Smooth muscle cell (in vitro differentiated cells): ENCODE measurements around the gene HMX1. TPM values are rescaled to one million over a fixed set of nuclear protein-coding genes. Genes with fewer than 3 reads are reported as not detected.

ENCODE experiments used
- DNase-seq: peaks from one replicate; lab custom pipeline; 2025; ENCODE audit not compliant: unreplicated experiment; lab: John Stamatoyannopoulos, UW
- H2AFZ ChIP-seq: fragments of 200-600 bp; sonication (generic); 2 replicates; pipeline ENCODE4 v1.6.0; 2016; ENCODE audit warnings: antibody characterized with exemption, low read depth, mild to moderate bottlenecking
- H3F3A ChIP-seq: fragments of 200-600 bp; sonication (generic); 2 replicates; pipeline ENCODE4 v1.6.0; 2017; ENCODE audit warnings: antibody characterized with exemption, low read depth
- H3K27ac ChIP-seq: fragments of 200-600 bp; sonication (generic); 2 replicates; pipeline ENCODE4 v1.5.1; 2016; ENCODE audit warnings: low read depth, mild to moderate bottlenecking
- H3K27me3 ChIP-seq: fragments of 200-600 bp; sonication (generic); 2 replicates; pipeline ENCODE4 v1.6.1; 2016; ENCODE audit warnings: low read depth, mild to moderate bottlenecking
- H3K36me3 ChIP-seq: fragments of 200-600 bp; sonication (generic); 2 replicates; pipeline ENCODE4 v1.5.1; 2016; ENCODE audit warnings: low read depth
- H3K4me1 ChIP-seq: fragments of 200-600 bp; sonication (generic); 2 replicates; pipeline ENCODE4 v1.5.1; 2016; ENCODE audit warnings: low read depth
- H3K4me2 ChIP-seq: fragments of 200-600 bp; sonication (generic); 2 replicates; pipeline ENCODE4 v1.6.0; 2016; ENCODE audit warnings: mild to moderate bottlenecking
- H3K4me3 ChIP-seq: fragments of 200-600 bp; sonication (generic); 2 replicates; pipeline ENCODE4 v1.5.1; 2016; ENCODE audit warnings: mild to moderate bottlenecking
- H3K79me2 ChIP-seq: fragments of 200-600 bp; sonication (generic); 2 replicates; pipeline ENCODE4 v1.6.0; 2016; ENCODE audit warnings: low read depth, mild to moderate bottlenecking
- H3K9ac ChIP-seq: fragments of 200-600 bp; sonication (generic); 2 replicates; pipeline ENCODE4 v1.6.0; 2016; ENCODE audit warnings: low read depth
- H3K9me3 ChIP-seq: fragments of 200-600 bp; sonication (generic); replicated peaks from 2 replicates; pipeline ENCODE4 v1.5.1; 2016; ENCODE audit warnings: low read depth
- H4K20me1 ChIP-seq: fragments of 200-600 bp; sonication (generic); 2 replicates; pipeline ENCODE4 v1.6.0; 2016; ENCODE audit warnings: low read depth
- CTCF ChIP-seq: fragments of 200-600 bp; sonication (generic); IDR thresholded peaks from 2 replicates; pipeline ENCODE4 v1.5.1; 2017; ENCODE audit warnings: borderline replicate concordance, mild to moderate bottlenecking, antibody characterized with exemption; ENCODE audit not compliant: insufficient read depth, poor library complexity, severe bottlenecking
- WGBS: methylation state at CpG from one replicate; pipeline ENCODE4 v1.1.7; 2016; ENCODE audit warnings: low lambda C conversion rate; 5-methylcytosine and 5-hydroxymethylcytosine counted together
- polyA plus RNA-seq: library from polyadenylated mRNA; unstranded; fragments of >200 nt; fragmentation: Nextera tagmentation; extraction: Ambion mirVana; gene quantifications from 2 replicates; pipeline ENCODE4 v1.2.1, GENCODE V29; 2016
- total RNA-seq: library from RNA; depleted of rRNA; stranded (reverse); fragments of >200 nt; gene quantifications from 2 replicates; pipeline ENCODE4 v1.2.3, GENCODE V29; 2014

Gene HMX1
- total and polyA plus RNA-seq, 2 experiments from 2014 or later, result not detected

GRCh38 chr4:8904041-8904501, 32.4 kb upstream of the HMX1 start:
- H3K27me3 ChIP-seq, result no peaks in the 10 kb centered on the region
- no peak overlapping the region for H2AFZ ChIP-seq
- no peak for DNase-seq
- no peaks in the 10 kb centered on the region for H3K9me3 ChIP-seq
- no peaks in the 10 kb centered on the region for H3K79me2 ChIP-seq
- H3K9ac ChIP-seq, result no peak overlapping the region
- H3K36me3 ChIP-seq, result no peaks in the 10 kb centered on the region
- no peak overlapping the region for H3K27ac ChIP-seq
- no peaks in the 10 kb centered on the region for H3F3A ChIP-seq
- no peak overlapping the region for H3K4me2 ChIP-seq
- no peaks in the 10 kb centered on the region for H4K20me1 ChIP-seq
- H3K4me1 ChIP-seq, result no peaks in the 10 kb centered on the region
- 90% methylated on average over 9 of the region's 9 CpGs for WGBS
- no peak for TF ChIP-seq CTCF
- no peak overlapping the region for H3K4me3 ChIP-seq

DNA sequence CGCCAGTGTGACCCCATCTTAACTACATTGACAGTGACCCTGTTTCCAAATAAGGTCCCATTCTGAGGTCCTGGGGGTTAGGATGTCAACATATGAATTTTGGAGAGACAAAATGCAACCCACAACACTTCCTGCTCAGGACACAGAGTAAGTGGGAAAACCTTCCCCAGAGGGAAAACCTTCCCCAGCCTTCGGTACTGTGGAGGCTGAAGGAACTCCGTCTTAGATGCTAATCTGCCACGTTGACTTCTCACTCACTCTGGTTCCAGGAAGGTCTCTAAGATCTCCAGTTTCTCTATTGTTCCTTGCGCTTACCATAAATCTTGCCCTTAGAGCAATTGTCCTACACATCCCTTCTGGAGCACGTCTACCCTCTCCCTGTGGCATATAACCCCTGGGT, 29.7 kb upstream of the HMX1 start:
- Histone ChIP-seq H3K27ac (no peak overlapping the region), H4K20me1 (no peaks in the 10 kb centered on the region), H3K9ac (no peak overlapping the region), H3K27me3 (peaks cover 19% of the 10 kb centered on the region), H3K36me3 (no peaks in the 10 kb centered on the region), H3K79me2 (no peaks in the 10 kb centered on the region), H3K4me3 (no peak overlapping the region), H3F3A (no peaks in the 10 kb centered on the region), H3K4me1 (no peaks in the 10 kb centered on the region), H3K4me2 (no peak overlapping the region), H3K9me3 (no peaks in the 10 kb centered on the region), H2AFZ (no peak overlapping the region)
- no peak for TF ChIP-seq CTCF
- WGBS, result 85% methylated on average over 6 of the region's 6 CpGs
- no peak for DNase-seq

- H2AFZ ChIP-seq, result no peak overlapping the region
- H3K27me3 ChIP-seq, result peaks cover 26% of the 10 kb centered on the region
- no peak overlapping the region for H3K4me3 ChIP-seq
- no peaks in the 10 kb centered on the region for H3K4me1 ChIP-seq
- DNase-seq, result no peak
- no peaks in the 10 kb centered on the region for H3F3A ChIP-seq
- H3K79me2 ChIP-seq, result no peaks in the 10 kb centered on the region
- H3K9me3 ChIP-seq, result no peaks in the 10 kb centered on the region
- TF ChIP-seq CTCF, result no peak
- no peaks in the 10 kb centered on the region for H3K36me3 ChIP-seq
- H4K20me1 ChIP-seq, result no peaks in the 10 kb centered on the region
- WGBS, result 90% methylated on average over 6 of the region's 6 CpGs
- no peak overlapping the region for H3K4me2 ChIP-seq
- H3K9ac ChIP-seq, result no peak overlapping the region
- no peak overlapping the region for H3K27ac ChIP-seq
Observed at GRCh38 chr4:8900588-8900987, 28.9 kb upstream of the HMX1 start.

- Histone ChIP-seq H3K27me3 (peaks cover 48% of the 10 kb centered on the region), H3K9me3 (no peaks in the 10 kb centered on the region), H3K4me1 (peaks cover 8% of the 10 kb centered on the region), H3K27ac (no peak overlapping the region), H3K36me3 (no peaks in the 10 kb centered on the region), H3K4me2 (no peak overlapping the region), H3K4me3 (no peak overlapping the region), H3K79me2 (no peaks in the 10 kb centered on the region), H3K9ac (no peak overlapping the region), H3F3A (no peaks in the 10 kb centered on the region), H2AFZ (no peak overlapping the region), H4K20me1 (no peaks in the 10 kb centered on the region)
- TF ChIP-seq CTCF, result no peak
- WGBS, result 82% methylated on average over 10 of the region's 10 CpGs
- no peak for DNase-seq
Observed at GRCh38 chr4:8898419-8898818, 26.8 kb upstream of the HMX1 start.
